Dermis microvascular lymphatic vessel endothelial cell (primary cell): ENCODE measurements around the gene GPRC5D. TPM values are rescaled to one million over a fixed set of nuclear protein-coding genes. Genes with fewer than 3 reads are reported as not detected.

Source experiments
- total RNA-seq: library from RNA; depleted of rRNA; stranded (reverse); fragments of >200 nt; gene quantifications from 2 replicates; pipeline ENCODE4 v1.2.1, GENCODE V29; 2014

GPRC5D gene
- total RNA-seq, 1 donor from 2014 or later = not detected

Other genes with a start within 250 kb of the GPRC5D start
- gene CDKN1B, start 234.8 kb downstream of the GPRC5D start, total RNA-seq = 68.8 and 73.6 TPM in 2 replicates
- gene APOLD1, start 166.5 kb downstream of the GPRC5D start, total RNA-seq = 38.9 and 41.6 TPM in 2 replicates
- 46.9 and 48.5 TPM in 2 replicates for gene DDX47, start 138.8 kb downstream of the GPRC5D start, total RNA-seq
- gene GPRC5A, start 60.6 kb downstream of the GPRC5D start, total RNA-seq = 0.89 and 1.8 TPM in 2 replicates
- gene HEBP1, start 48.1 kb upstream of the GPRC5D start, total RNA-seq = 20.5 and 38.8 TPM in 2 replicates
- 7.3 and 10.5 TPM in 2 replicates for gene FAM234B, start 92.2 kb upstream of the GPRC5D start, total RNA-seq
- gene GSG1, start 151.5 kb upstream of the GPRC5D start, total RNA-seq = not detected in 2 replicates
- gene EMP1, start 244.6 kb upstream of the GPRC5D start, total RNA-seq = 101 and 103 TPM in 2 replicates